Mucosa of descending colon (tissue), 3 donors: ENCODE results near the gene SMIM27. TPM values are rescaled to one million over a fixed set of nuclear protein-coding genes. Genes with fewer than 3 reads are reported as not detected.

Experiments used
- ATAC-seq: fragments of 200-7000 bp; cut with Tn5 transposase; one replicate; pipeline ENCODE4 v1.9.1; 2020; ENCODE audit warnings: mild to moderate bottlenecking, moderate library complexity
- DNase-seq, 3 donors: peaks; one replicate each; pipeline ENCODE4 v3.0.0-alpha.2; 2020
- H3K36me3 ChIP-seq: fragments of 200-600 bp; one replicate; pipeline ENCODE4 v1.8.0; 2021; ENCODE audit warnings: low read depth, mild to moderate bottlenecking
- H3K4me1 ChIP-seq: fragments of 200-600 bp; one replicate; pipeline ENCODE4 v1.8.0; 2021; ENCODE audit warnings: low read depth, mild to moderate bottlenecking
- H3K4me3 ChIP-seq: fragments of 200-600 bp; one replicate; pipeline ENCODE4 v1.8.0; 2021; ENCODE audit warnings: mild to moderate bottlenecking
- H3K9me3 ChIP-seq: fragments of 200-600 bp; one replicate; pipeline ENCODE4 v1.8.0; 2021; ENCODE audit warnings: mild to moderate bottlenecking
- intact Hi-C, 2 donors: fragments of 100-400 bp; cut with DNase I in 1 of 2; cut with micrococcal nuclease in 1 of 2; formaldehyde crosslinking; loops; one replicate each; pipeline versions ENCODE4 v1.11.0 to v1.11.1; 2022; cut with DNase I, micrococcal nuclease
- total RNA-seq, 3 donors: library from RNA; stranded (reverse); fragmentation: NEBNext Ultra II Directional in 2 of 3; extraction: Animal tissue kit (Norgen Biotek cat#: 25700) in 2 of 3; gene quantifications; one replicate each; pipeline versions ENCODE4 v1.2.1 to v1.2.4, GENCODE V29; 2021 to 2023
- TF ChIP-seq, protein P1 (sequence below): fragments of 200-600 bp; IDR thresholded peaks from one replicate; pipeline ENCODE4 v1.8.0; 2022; ENCODE audit warnings: antibody characterized with exemption, mild to moderate bottlenecking
- donor health status: DM: no; HTN: no; CAD: no; lungs with moderate emphysema.
- donor health status: DM: no; HTN: no; CAD: no.
- donor health status: DM: no; HTN: yes; CAD: no.

Gene SMIM27
- total RNA-seq, 3 donors from 2014 or later: 8.3 to 10.1 (median 9.9) TPM

- Histone ChIP-seq H3K4me1 (no peaks in the 10 kb centered on the region), H3K9me3 (no peaks in the 10 kb centered on the region), H3K36me3 (no peaks in the 10 kb centered on the region), H3K4me3 (no peak overlapping the region)
- TF ChIP-seq, protein P1, sequence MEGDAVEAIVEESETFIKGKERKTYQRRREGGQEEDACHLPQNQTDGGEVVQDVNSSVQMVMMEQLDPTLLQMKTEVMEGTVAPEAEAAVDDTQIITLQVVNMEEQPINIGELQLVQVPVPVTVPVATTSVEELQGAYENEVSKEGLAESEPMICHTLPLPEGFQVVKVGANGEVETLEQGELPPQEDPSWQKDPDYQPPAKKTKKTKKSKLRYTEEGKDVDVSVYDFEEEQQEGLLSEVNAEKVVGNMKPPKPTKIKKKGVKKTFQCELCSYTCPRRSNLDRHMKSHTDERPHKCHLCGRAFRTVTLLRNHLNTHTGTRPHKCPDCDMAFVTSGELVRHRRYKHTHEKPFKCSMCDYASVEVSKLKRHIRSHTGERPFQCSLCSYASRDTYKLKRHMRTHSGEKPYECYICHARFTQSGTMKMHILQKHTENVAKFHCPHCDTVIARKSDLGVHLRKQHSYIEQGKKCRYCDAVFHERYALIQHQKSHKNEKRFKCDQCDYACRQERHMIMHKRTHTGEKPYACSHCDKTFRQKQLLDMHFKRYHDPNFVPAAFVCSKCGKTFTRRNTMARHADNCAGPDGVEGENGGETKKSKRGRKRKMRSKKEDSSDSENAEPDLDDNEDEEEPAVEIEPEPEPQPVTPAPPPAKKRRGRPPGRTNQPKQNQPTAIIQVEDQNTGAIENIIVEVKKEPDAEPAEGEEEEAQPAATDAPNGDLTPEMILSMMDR: peak; percentile 82
- peak in 2 of 3 donors; percentile 78 to 88 for DNase-seq
- ATAC-seq: peak; percentile 56
- intact Hi-C loops: loop anchor here in 1 of 2 donors (5.0 to 10.0 kb wide), 3 partner anchors 55 to 395 kb away; partner anchors contain the start of genes ACO1 and RIGI
Measured at GRCh38 chr9:32579706-32580331, 27.7 kb downstream of the SMIM27 start.

- H3K36me3 ChIP-seq: no peaks in the 10 kb centered on the region
- DNase-seq: no peak
- TF ChIP-seq, protein P1: no peak
- no peaks in the 10 kb centered on the region for H3K9me3 ChIP-seq
- ATAC-seq: no peak
- intact Hi-C loops: loop anchor here in 1 of 2 donors (10.0 kb wide), 1 partner anchor 394 kb away; no protein-coding TSS in a partner anchor
- H3K4me3 ChIP-seq: no peak overlapping the region
- no peaks in the 10 kb centered on the region for H3K4me1 ChIP-seq
Measured at GRCh38 chr9:32580631-32581300, 28.6 kb downstream of the SMIM27 start.

DNA sequence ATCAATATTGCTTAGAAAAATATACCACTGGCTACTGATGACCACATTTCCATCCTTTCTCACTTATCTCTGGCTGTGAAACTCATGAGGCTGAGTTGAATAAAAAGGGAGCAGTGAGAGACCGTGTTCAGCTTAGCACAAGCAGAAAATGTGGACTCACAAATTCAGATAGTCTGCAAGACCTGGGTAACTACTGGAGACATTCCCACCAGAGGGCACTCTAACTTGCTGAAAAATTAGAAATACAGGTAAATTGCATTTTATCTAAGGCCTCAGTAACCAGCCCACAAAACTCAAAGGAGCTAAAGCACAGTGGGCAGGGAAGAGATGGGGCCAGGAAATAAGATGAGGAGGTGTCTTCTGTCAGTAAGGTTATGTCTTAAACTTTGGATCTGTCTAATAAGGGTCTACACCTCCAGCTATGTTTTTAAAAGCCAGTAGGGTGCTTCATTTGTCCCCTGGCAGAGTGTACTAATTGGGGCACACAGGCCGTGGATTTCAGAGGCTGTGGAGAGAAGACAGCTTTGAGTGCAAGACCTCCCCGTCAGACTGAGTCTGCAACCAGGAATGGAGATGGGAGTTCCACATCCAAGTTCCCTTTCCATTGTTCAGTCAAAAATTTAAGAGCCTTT, 29.5 kb downstream of the SMIM27 start:
- TF ChIP-seq, protein P1: no peak
- Histone ChIP-seq H3K9me3 (no peaks in the 10 kb centered on the region), H3K4me3 (no peak overlapping the region), H3K36me3 (no peaks in the 10 kb centered on the region), H3K4me1 (no peaks in the 10 kb centered on the region)
- ATAC-seq: peak; percentile 38
- intact Hi-C loops: loop anchor here in 1 of 2 donors (10.0 kb wide), 1 partner anchor 393 kb away; no protein-coding TSS in a partner anchor
- peak in 1 of 3 donors; percentile 56 for DNase-seq

- DNase-seq: no peak
- TF ChIP-seq, protein P1: no peak
- Histone ChIP-seq H3K4me1 (no peaks in the 10 kb centered on the region), H3K9me3 (no peaks in the 10 kb centered on the region), H3K36me3 (no peaks in the 10 kb centered on the region), H3K4me3 (no peak overlapping the region)
- ATAC-seq: no peak
- intact Hi-C loops: loop anchor here (5.0 to 10.0 kb wide), 2 partner anchors 383 to 390 kb away; no protein-coding TSS in a partner anchor
Measured at GRCh38 chr9:32584784-32585183, 32.7 kb downstream of the SMIM27 start.

- intact Hi-C loops: loop anchor here (5.0 to 10.0 kb wide), 2 partner anchors 379 to 387 kb away; no protein-coding TSS in a partner anchor
- Histone ChIP-seq H3K4me1 (no peaks in the 10 kb centered on the region), H3K4me3 (no peak overlapping the region), H3K36me3 (no peaks in the 10 kb centered on the region), H3K9me3 (no peaks in the 10 kb centered on the region)
- TF ChIP-seq, protein P1: no peak
- DNase-seq: no peak
- ATAC-seq: no peak
Measured at GRCh38 chr9:32587901-32588300, 35.8 kb downstream of the SMIM27 start.
